Activated CD8-positive, alpha-beta memory T cell treated with anti-CD3 and anti-CD28 coated beads, Interleukin-2, amount 50 U/mL, for 48 hours (primary cell): ENCODE results near the gene CATSPER1.

ENCODE experiments used
- DNase-seq: peaks from one replicate; pipeline ENCODE4 v3.0.0-alpha.2; 2020

CATSPER1 gene

DNA sequence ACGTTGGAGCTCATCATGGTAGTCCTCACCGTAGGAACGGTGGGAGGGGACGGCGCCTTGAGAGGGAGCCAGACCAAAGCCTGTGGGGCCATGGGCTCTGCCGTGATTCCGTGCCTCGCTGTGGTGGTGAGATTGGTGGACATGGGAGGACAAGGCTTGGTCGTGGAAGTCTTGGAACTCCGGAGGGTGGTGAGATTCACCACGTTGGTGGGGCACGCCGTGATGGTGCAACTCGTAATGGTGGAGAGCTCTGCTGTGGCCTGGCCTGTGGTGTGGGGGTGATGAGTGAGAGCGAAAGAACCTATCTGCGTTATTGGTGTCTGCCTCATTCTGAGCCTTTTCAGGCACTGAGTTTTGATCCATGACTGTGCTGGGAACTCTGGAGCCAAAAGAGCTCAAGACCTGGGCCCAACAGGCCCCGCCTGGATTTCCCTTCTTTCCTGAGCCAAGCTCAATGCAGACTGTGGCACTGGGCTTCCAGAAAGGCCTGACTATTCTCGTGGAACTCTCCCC lies at the start of gene CATSPER1:
Gene CATSPER1 (minus strand): TSS at position 463 of the 513 bp plus-strand sequence. CDS start 100 bp downstream, at position 363.
- DNase-seq, result no peak

DNA sequence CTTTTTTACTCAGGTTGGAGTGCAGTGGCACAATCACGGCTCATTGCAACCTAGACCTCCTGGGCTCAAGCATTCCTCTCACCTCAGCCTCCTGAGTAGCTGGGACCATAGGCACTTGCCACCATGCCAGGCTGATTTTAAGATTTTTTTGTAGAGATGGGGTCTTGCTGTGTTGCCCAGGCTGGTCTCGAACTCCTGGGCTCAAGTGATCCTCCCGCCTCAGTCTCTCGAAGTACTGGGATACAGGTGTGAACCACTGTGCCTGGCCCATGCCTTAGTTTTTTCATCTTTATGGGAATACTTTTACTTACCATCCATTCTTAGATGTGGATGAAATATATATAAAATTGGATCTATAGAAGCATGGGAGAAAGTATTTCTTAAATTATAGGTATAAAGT lies 49.0 kb upstream of the CATSPER1 start:
- DNase-seq, result no peak

DNA sequence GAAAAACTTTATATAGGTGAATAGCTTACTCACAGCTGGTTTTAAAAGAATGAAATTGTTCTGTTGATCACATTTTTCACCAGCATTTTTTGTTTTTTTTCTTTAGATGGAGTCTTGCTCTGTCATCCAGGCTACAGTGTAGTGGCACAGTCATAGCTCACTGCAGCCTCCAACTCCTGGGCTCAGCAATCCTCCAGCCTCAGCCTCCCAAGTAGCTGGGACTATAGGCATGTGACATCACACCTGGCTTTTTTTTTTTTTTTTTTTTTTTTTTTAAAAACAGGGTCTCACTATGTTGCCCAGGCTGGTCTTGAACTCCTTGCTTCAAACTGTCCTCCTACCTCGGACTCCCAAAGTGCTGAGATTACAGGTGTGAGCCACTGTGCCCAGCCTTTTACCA lies 47.4 kb upstream of the CATSPER1 start:
- no peak for DNase-seq

DNA sequence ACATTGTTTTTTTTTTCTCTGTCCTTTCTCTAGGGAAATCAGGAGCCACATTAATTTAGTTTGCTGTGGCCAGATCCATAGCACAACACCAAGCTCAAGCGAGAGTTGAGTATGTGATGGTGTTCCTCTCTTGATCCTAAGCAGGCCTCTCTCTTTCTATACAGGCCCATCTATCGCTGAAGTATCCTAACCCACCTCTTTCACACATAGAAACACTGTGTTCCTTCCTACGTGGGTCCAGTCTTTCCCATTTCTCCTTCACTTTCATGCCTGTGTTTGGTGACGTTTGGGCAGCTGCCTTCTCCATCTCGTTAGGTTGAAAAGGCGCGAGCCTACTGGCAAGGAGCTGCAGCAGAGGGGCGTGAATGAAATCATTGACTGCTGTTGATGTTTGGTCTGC lies 46.2 kb upstream of the CATSPER1 start:
- DNase-seq, result no peak

DNA sequence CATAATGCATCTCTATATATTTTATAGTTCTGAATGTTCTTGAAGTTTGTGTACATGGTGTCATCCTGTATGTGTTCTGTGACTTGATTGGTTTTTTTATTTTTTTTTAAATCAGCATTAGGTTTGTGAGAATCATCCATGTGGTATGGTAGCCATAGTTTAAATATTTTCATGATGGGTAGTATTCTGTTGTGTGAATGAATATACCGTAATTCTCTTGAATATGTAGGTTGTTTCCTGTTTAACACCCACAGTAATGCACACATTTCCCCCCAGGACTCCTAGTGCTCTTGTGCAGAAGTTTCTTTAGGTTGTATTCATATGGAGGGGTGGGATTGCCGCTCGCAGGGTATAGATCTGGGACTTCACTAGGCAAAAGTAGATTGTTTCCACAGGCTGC lies 45.8 kb upstream of the CATSPER1 start:
- no peak for DNase-seq

DNA sequence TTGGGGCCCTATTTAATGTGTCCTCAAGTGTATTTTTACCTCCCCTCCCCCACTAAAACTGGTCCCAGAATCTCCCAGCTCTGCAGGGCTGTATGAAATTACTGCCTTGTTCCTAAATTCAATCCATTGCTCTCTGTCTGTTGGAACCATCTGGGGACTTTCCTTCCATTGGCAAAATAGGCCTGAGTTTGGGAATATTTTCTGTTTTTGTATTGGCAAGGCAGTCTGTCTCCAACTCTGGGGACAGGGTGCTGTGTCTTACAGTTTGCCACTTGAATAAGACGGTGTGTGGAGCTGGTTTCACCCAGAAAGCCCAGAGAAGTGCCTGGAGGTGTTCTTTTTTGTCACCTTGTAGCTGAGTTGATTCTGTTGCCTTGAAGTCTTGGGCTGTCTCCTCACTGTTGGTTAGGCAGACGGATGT lies 45.1 kb upstream of the CATSPER1 start:
- DNase-seq, result no peak

DNA sequence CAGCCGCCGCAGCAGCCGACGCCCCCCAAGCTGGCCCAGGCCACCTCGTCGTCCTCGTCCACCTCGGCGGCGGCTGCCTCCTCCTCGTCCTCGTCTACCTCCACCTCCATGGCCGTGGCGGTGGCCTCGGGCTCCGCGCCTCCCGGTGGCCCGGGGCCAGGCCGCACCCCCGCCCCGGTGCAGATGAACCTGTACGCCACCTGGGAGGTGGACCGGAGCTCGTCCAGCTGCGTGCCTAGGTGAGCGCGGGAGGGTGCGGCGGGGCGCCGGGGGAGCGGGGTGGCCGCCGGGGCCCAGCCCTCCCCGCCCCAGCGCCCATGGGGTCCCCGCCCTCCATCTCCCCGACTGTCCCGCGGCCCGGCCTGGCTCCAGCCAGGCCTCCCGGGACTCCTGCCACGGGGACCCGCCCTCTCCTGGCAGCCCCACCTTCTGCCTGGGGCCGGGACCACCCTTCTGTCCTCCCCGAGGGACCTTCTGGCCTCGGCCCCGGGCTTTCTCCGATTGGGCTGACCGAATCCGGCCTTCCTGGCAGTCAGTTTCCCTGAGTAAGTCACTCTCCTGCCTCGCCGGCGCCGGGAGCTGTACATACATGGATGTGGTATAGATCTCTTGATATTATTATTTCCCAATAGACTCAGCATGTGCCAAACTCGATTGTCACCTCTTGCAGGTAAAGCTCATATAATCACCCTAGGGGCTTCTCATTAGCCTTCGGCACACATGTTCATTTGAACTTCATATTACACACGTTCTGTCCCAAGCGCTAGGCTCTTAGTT lies 44.5 kb upstream of the CATSPER1 start:
- DNase-seq, result no peak

DNA sequence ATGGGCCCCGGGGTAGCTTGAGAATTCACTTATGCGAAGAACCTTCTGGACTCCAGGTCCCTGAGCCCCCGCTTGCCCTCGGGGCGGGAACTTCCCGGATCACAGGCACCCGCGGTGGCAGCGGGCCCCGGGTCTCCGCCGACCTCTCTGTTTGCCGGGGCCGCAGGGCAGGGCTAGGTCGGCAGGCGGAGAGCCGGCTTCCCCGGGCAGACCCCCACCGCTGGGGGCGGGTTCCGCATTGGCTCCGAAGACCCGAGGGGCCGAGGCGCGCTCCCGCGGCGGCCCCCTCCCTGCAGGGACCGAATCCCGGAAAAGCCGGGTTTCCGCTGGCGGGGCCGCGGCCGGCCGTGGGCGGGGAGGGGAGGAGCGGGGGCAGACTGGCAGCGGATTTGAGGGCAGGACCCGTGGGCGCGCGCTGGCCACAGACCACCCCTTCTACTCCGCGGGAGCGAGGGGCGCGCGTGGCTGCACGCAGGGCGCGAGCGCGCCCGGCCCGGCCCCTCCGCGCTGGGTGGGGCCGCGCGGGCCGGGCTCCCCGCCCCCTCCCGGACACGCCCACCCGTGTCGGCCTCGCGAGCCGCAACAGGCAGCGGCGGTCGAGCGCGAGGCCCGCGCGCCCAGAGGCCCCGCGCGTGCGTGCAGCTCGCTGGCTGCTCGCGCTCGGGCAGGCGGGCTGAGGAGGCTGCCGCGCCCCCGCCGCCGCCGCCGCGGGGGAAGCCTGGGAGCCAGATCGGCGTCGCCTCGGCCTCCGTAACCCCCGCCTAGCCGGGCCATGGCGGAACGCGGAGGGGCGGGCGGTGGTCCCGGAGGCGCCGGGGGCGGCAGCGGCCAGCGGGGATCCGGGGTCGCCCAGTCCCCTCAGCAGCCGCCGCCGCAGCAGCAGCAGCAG lies 43.7 kb upstream of the CATSPER1 start, which contains the start of gene PACS1:
Gene PACS1 (plus strand): TSS at position 558 of the 889 bp plus-strand sequence. CDS start 215 bp downstream, at position 773.
- peak; percentile 89 for DNase-seq

DNA sequence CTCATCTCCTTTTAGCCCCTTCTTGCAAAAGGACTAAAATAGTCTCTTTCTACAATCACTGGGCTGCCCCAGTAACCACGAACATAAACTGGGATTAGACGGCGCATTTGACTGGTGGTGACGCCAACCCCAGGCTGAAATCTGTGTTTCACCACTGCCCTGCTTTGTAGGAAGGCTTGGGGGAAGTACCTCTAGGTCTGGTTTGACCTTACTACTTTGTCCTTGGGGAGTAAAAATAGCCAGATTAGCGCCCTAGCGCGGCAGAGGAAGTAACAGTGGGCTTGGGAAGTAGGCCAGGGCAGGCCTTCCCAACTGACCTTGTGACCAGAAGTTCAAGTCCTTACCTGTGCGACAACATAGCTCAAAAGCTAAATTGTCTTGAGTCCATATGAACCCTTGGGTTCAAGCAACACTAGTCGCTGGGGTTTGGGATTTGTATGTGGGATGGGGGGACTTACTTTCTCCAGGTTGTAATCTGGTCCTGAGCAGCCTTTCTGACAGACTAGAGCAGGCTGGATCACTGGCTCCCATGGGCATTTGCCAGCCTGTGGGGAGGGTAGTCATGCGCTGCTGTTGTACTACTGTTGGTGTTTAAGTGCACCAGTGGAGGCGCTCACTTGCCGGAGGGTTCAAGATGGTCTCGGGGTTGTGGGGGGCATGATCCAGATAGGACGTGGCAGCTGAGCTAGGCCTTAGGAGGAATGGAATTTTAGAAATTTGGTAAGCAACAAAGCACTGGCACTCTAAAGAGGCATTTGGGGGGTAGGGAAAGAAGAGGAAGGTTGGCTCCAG lies 42.8 kb upstream of the CATSPER1 start:
- DNase-seq, result no peak

DNA sequence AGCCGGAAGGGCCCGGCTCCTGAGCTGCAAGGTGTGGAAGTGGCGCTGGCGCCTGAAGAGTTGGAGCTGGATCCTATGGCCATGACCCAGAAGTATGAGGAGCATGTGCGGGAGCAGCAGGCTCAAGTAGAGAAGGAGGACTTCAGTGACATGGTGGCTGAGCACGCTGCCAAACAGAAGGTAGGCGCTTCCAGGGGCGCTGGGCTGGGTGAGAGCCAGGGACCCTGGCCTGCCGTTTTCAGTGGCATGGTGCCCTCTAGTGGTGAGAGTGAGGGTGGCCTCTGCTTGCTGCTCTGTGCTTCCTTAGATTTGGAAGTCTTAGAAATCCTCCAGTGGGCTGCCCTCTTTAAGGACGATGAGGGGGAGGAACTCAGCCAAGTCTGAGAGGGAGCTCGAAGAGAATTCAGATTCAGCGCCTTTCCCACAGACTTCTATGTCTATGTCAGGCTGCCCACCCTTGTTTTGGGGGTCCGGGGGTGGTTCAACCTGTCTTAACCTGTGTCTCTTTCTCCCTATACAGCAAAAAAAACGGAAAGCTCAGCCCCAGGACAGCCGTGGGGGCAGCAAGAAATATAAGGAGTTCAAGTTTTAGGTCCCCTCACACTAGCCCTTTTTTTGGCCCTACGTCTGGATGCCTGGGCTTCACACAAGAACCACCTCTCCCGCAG lies 42.0 kb upstream of the CATSPER1 start:
- DNase-seq, result peak; percentile 88

DNA sequence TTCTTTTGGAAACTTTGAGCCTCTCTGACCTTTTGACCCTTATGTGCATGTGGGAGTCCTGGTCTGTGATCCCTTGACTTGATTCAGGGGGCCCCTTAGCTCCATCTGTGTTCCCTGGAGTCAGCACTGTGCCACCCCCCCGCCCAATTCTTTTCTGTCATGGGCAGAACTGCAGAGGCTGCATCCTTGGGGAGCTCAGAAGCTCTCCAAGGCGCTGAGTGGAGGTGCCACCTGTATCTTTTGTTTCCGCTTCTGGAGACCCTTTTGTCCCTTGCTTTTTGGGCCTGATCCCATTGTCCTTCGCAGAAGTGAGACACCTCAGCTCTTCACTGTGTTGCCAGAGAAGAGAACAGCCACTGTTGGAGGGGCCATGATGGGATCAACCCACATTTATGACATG lies 41.4 kb upstream of the CATSPER1 start:
- no peak for DNase-seq

DNA sequence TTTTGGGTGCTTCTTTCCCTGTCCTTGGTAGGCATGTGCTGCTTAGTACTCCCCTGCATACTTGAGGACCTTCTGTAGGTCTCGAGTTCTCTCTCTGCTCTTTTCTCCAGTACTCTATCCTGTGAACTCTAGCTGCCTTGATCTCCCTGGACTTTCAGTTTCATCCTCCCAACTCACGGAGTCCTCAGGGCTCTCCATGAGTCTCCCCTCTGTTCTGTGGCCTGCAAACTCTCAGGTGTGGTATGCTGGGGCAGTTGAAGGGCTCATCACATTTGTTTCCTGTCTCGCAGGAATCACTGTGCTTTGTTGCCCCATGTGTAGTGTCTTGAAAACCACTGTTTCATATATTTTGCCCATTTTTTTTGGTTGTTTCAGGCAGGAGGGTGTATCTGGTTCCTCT lies 40.5 kb upstream of the CATSPER1 start:
- DNase-seq, result no peak

DNA sequence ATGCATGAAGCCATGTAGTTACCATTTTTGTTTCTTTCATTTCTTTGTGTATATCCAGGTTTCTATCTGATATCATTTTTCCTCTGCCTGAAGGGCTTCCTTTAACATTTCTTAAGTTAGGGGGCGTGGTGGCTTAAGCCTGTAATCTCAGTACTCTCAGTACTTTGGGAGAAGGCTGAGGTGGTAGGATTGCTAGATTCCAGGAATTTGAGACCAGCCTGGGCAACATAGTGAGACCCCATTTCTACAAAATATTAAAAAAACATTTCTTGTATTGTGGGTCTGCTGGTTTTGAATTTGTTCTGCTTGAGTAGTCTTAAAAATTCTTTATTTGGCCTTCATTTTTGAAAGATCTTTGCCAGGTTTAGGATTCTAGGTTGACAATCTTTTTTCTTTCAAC lies 38.3 kb upstream of the CATSPER1 start:
- DNase-seq, result no peak

DNA sequence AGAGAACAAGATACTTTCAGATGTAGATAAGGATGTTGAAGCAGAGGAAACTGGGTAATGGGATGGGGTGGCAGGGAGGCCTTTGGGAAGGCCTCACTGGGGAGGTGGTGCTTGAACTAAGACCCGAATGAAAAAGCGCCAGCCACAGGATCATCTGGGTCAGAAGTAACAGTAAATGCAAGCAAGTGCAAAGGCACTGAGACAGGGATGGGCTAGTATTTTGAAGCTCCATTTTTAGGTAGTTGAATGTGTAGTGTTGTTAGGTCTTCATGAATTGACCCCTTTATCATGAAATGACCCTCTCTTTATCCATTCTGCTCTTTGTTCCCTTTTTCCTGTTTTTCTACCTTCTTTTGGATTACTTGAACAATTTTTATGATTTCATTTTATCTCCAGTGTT lies 37.6 kb upstream of the CATSPER1 start:
- no peak for DNase-seq

DNA sequence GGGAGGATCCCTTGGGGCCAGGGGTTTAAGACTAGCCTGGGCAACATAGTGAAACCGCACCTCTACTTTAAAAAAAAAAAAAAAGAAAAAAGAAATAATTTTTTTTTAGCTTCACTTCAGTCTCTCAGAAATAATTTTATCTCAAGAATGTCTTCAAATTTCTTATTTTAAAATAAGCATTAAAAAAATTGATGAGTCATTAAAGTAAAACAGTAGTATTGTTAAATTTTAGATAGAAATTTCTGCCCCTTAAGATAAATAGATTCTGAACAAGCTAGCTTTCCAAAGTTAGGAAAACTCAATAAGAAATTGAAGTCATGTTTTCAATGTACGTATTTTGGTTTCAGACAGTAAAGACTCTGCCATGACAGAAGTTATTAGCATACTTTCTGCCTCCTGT lies 36.1 kb upstream of the CATSPER1 start:
- no peak for DNase-seq

DNA sequence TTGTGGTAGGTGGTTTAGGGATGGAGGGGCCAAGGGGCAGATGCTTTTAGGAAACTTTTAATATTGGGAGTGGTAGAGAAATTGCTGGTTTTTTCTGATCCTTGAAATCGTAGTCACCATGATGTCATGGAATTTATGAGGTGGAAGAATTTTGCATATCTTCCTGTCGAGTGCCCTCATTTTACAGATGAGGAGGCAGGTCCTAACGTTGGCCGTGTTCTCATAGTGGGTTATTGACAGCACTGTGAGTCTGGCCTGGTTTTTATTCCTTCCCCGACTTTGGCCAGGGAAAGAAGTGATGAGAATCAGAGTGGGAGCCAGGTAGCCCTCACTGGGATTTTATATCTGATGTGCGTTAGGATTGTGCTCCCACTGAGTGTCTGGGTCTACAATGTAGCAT lies 35.0 kb upstream of the CATSPER1 start:
- no peak for DNase-seq

DNA sequence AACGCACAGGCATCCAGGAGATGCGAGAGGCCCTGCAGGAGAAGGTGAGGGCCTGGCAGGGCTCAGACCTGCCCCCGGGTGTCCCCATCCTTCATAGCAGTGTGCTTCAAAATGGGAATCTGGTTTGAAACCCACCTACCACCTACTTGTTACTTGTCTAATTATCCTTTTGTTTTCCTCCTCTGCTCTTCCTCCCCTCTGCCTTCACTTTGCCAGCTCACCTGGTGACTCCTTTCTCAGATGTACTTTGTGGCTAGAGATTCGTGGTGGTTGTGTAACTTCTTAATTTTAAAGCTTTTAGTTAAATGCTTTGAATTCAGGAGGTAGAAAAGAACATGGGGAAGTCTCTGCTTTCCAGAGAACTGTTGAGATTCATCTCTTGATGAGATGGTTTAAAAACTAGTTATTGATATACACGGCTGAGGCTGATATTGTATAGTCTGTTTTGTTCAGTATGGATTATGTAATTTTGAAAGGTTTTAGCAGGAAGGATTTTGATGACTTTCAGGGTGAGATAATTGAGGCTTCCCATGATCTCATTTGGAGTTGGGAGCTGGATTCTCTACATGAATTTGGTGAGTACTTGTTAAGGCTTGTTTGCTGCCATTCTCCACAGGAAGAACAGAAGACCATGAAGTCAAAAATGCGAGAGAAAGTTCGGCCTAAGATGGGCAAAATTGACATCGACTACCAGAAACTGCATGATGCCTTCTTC lies 33.8 kb upstream of the CATSPER1 start:
- no peak for DNase-seq

DNA sequence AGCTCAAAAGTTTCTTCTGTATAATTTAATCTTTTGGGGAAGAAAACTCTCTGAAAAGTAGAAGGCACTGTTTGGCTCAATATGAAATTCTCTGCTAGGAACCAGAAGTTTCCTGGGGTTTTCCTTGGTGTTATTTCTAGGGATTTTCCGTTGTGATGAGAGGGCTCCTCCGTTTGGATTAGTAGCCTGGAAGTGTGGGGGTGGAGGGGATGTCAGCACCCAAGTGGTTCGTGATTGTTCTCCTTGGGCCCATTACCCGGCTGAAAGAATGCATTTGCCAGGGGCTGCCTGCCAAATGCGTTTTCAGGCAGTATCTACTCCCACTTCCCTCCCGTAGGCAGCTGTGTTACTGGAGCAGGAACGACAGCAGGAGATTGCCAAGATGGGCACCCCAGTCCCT lies 30.2 kb upstream of the CATSPER1 start:
- no peak for DNase-seq

DNA sequence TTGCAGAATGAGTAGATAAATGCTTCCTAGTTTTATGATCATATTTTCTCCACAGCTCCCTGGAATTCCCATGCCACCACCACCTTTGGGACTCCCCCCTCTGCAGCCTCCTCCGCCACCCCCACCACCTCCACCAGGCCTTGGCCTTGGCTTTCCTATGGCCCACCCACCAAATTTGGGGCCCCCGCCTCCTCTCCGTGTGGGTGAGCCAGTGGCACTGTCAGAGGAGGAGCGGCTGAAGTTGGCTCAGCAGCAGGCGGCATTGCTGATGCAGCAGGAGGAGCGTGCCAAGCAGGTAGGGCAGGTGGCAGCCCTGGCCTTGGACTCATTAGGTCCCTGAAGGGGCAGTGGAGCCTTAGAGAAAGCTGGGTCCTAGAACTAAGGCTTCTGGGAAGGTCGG lies 28.7 kb upstream of the CATSPER1 start:
- no peak for DNase-seq

DNA sequence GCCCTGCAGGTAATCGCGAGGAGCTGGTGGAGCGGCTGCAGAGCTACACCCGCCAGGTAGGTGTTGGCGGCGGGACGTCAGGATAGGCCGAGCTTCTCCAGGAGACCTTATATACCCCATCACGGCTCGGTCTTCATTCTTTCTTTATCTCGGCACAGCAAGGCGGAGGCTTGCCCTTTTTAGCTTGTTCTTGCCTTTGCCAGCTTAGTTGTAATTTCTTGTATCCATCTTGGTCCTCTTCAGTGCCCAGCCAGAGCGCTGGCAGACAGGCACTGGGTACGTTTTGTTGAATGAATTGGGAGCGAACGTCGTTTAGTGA lies 26.3 kb upstream of the CATSPER1 start:
- DNase-seq, result no peak

DNA sequence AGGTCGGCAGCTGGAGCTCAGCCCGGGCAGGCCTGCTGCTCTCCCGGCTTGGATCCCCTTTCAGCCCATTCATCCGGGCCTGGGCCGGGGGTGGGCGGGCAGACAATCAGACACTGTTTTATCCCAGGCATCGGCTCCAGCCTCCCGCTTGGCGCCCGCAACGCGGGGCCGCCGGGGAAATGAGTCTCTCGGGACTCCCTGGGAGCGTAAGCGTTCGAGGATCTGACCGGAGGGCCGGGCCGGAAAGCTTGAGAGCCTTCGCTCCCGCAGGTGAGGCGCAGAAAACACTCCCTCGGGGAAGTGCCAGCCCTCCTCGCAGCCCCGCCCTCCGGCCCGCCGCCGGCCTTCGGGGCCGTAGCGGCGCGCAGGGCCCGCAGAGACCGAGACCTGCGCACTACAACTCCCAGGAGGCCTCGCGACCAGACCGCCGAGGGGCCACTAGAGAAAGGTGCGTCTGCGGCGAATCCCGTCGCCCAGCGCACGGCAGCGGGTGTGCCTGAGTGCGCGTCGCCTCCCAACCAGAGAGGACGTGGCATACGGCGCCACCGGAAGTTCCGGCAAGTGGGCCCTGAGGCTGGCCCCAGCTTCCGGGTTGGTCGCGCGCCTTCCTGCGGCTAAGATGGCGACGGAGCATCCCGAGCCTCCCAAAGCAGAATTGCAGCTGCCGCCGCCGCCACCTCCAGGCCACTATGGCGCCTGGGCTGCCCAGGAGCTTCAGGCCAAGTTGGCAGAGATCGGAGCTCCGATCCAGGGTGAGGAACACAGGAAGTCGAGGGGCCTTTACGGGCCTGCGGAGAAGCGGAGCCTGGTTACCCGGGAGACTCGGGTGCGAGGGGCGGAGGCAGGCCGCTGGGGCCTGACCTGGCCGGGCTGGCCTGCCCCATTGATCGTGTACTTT lies 25.7 kb upstream of the CATSPER1 start, which contains the start of gene SF3B2:
Gene SF3B2 (plus strand): TSS at position 599 of the 898 bp plus-strand sequence. CDS start 21 bp downstream, at position 620.
- DNase-seq, result peak; percentile 96
